HG03175 (cell line): ENCODE measurements around the gene CA10.

Experiments
- ATAC-seq: cut with Tn5 transposase; IDR thresholded peaks from one replicate; pipeline ENCODE4 v1.9.1; 2021; ENCODE audit warnings: mild to moderate bottlenecking, moderate library complexity; ENCODE audit not compliant: unreplicated experiment

The CA10 gene

GRCh38 chr17:51734976-51735375 lies 423.5 kb downstream of the CA10 start:
- no peak for ATAC-seq

- no peak for ATAC-seq
Measured at GRCh38 chr17:51734462-51734861, 424.1 kb downstream of the CA10 start.

GRCh38 chr17:51733166-51733565 lies 425.3 kb downstream of the CA10 start:
- no peak for ATAC-seq

GRCh38 chr17:51731941-51732722 lies 426.4 kb downstream of the CA10 start:
- no peak for ATAC-seq

- ATAC-seq: no peak
Measured at GRCh38 chr17:51730303-51731050, 428.0 kb downstream of the CA10 start.

- no peak for ATAC-seq
Measured at GRCh38 chr17:51725185-51725584, 433.3 kb downstream of the CA10 start.

GRCh38 chr17:51724043-51724580 lies 434.4 kb downstream of the CA10 start:
- ATAC-seq: no peak

GRCh38 chr17:51722994-51723393 lies 435.5 kb downstream of the CA10 start:
- ATAC-seq: no peak

GRCh38 chr17:51721730-51722129 lies 436.8 kb downstream of the CA10 start:
- ATAC-seq: no peak

- no peak for ATAC-seq
Measured at GRCh38 chr17:51720439-51720838, 438.1 kb downstream of the CA10 start.

- no peak for ATAC-seq
Measured at GRCh38 chr17:51718983-51719382, 439.5 kb downstream of the CA10 start.

- no peak for ATAC-seq
Measured at GRCh38 chr17:51711581-51711980, 446.9 kb downstream of the CA10 start.

- ATAC-seq: no peak
Measured at GRCh38 chr17:51710634-51710979, 447.9 kb downstream of the CA10 start.

- no peak for ATAC-seq
Measured at GRCh38 chr17:51709694-51710633, 448.6 kb downstream of the CA10 start.

GRCh38 chr17:51707216-51707615 lies 451.3 kb downstream of the CA10 start:
- no peak for ATAC-seq

- no peak for ATAC-seq
Measured at GRCh38 chr17:51706093-51706492, 452.4 kb downstream of the CA10 start.

GRCh38 chr17:51703361-51704341 lies 454.9 kb downstream of the CA10 start:
- ATAC-seq: no peak

GRCh38 chr17:51702963-51703360 lies 455.6 kb downstream of the CA10 start:
- ATAC-seq: no peak

GRCh38 chr17:51701501-51701900 lies 457.0 kb downstream of the CA10 start:
- ATAC-seq: no peak
